Measurements from ENCODE around the gene CLSTN3.
"Not testable (repeated sequence)": the region's sequence is repeated elsewhere in the genome, so short reads cannot be mapped to it uniquely, and the experiment has no call there.

CLSTN3 gene

GRCh38 chr12:7150356-7150755 lies 20.2 kb downstream of the CLSTN3 start:
- no peak for DNase-seq (ENCODE audit: low read depth in 3 of 3)

GRCh38 chr12:7150841-7151240 lies 20.7 kb downstream of the CLSTN3 start:
- DNase-seq (ENCODE audit: low read depth in 3 of 3) = no peak

- no peak for DNase-seq (ENCODE audit: low read depth in 3 of 3)
These were observed 21.4 kb downstream of the CLSTN3 start for GRCh38 chr12:7151532-7151931.

- no peak for DNase-seq (ENCODE audit: low read depth in 3 of 3)
These were observed 22.6 kb downstream of the CLSTN3 start for GRCh38 chr12:7152818-7153217.

GRCh38 chr12:7154042-7154441 lies 23.9 kb downstream of the CLSTN3 start:
- no peak for DNase-seq (ENCODE audit: low read depth in 3 of 3)

GRCh38 chr12:7154901-7155470 lies 24.8 kb downstream of the CLSTN3 start:
- no peak for DNase-seq (ENCODE audit: low read depth in 3 of 3)

- DNase-seq (ENCODE audit: low read depth in 3 of 3) = no peak
These were observed 25.4 kb downstream of the CLSTN3 start for GRCh38 chr12:7155471-7156034.

GRCh38 chr12:7156259-7157197 lies 26.4 kb downstream of the CLSTN3 start:
- DNase-seq (ENCODE audit: low read depth in 3 of 3) = no peak

- no peak for DNase-seq (ENCODE audit: low read depth in 3 of 3)
These were observed 27.2 kb downstream of the CLSTN3 start for GRCh38 chr12:7157391-7157790.

- DNase-seq (ENCODE audit: low read depth in 3 of 3) = no peak
These were observed 28.8 kb downstream of the CLSTN3 start for GRCh38 chr12:7158781-7159609.

- no peak for DNase-seq (ENCODE audit: low read depth in 3 of 3)
These were observed 30.0 kb downstream of the CLSTN3 start for GRCh38 chr12:7160183-7160582.

GRCh38 chr12:7161327-7161726 lies 31.2 kb downstream of the CLSTN3 start:
- no peak for DNase-seq (ENCODE audit: low read depth in 3 of 3)

GRCh38 chr12:7161811-7162210 lies 31.6 kb downstream of the CLSTN3 start:
- DNase-seq (ENCODE audit: low read depth in 3 of 3) = no peak

GRCh38 chr12:7162691-7163114 lies 32.5 kb downstream of the CLSTN3 start:
- DNase-seq (ENCODE audit: low read depth in 3 of 3) = peak in 2 of 3 donors; percentile 8 to 9

GRCh38 chr12:7169951-7170350 lies 39.8 kb downstream of the CLSTN3 start:
- DNase-seq (ENCODE audit: low read depth in 3 of 3) = no peak

GRCh38 chr12:7171854-7172253 lies 41.7 kb downstream of the CLSTN3 start:
- DNase-seq (ENCODE audit: low read depth in 3 of 3) = no peak

GRCh38 chr12:7175493-7175892 lies 45.3 kb downstream of the CLSTN3 start:
- DNase-seq (ENCODE audit: low read depth in 3 of 3) = no peak

GRCh38 chr12:7176595-7176994 lies 46.4 kb downstream of the CLSTN3 start:
- DNase-seq (ENCODE audit: low read depth in 3 of 3) = no peak

- no peak for DNase-seq (ENCODE audit: low read depth in 3 of 3)
These were observed 48.3 kb downstream of the CLSTN3 start for GRCh38 chr12:7178481-7178880.

- DNase-seq (ENCODE audit: low read depth in 3 of 3) = no peak
These were observed 50.5 kb downstream of the CLSTN3 start for GRCh38 chr12:7180685-7181084.

GRCh38 chr12:7186058-7186457 lies 55.9 kb downstream of the CLSTN3 start:
- DNase-seq (ENCODE audit: low read depth in 3 of 3) = not testable (repeated sequence)
